Nucleus accumbens (tissue), 56 donors: Measurements from ENCODE around the gene RAB37.
A peak's percentile ranks its signal among the peaks of the same experiment; 100 is the strongest.

Experiments
- DNase-seq, 56 donors: peaks; one replicate each; lab custom pipeline; 2025; lab: John Stamatoyannopoulos, UW

RAB37 gene

GRCh38 chr17:74744349-74744713 is 7.3 kb downstream of the RAB37 start:
- no peak for DNase-seq

- DNase-seq, result peak in 49 of 56 donors; percentile 25 to 92 (median 72)
These were observed 7.9 kb downstream of the RAB37 start for GRCh38 chr17:74744714-74745547.

GRCh38 chr17:74745548-74746177 is 8.6 kb downstream of the RAB37 start:
- no peak for DNase-seq

- DNase-seq, result no peak
These were observed 9.3 kb downstream of the RAB37 start for GRCh38 chr17:74746376-74746775.

GRCh38 chr17:74746922-74747321 is 9.9 kb downstream of the RAB37 start:
- no peak for DNase-seq

- no peak for DNase-seq
These were observed 11.1 kb downstream of the RAB37 start for GRCh38 chr17:74748279-74748528.

GRCh38 chr17:74748529-74749278 is 11.6 kb downstream of the RAB37 start, which contains the start of gene NHERF1:
Gene NHERF1, plus strand, starts transcription at chr17:74748628. Its CDS starts 219 bp downstream, at chr17:74748847.
- DNase-seq, result peak in 55 of 56 donors; percentile 41 to 97 (median 86)

- DNase-seq, result peak in 1 of 56 donors; percentile 43
These were observed 12.4 kb downstream of the RAB37 start for GRCh38 chr17:74749279-74750038.

GRCh38 chr17:74750039-74750326 is 12.9 kb downstream of the RAB37 start:
- DNase-seq, result no peak

- DNase-seq, result peak in 39 of 56 donors; percentile 15 to 66 (median 41)
These were observed 13.4 kb downstream of the RAB37 start for GRCh38 chr17:74750327-74751069.

- no peak for DNase-seq
These were observed 15.4 kb downstream of the RAB37 start for GRCh38 chr17:74752415-74752814.

- no peak for DNase-seq
These were observed 15.9 kb downstream of the RAB37 start for GRCh38 chr17:74752822-74753401.

GRCh38 chr17:74754832-74755231 is 17.8 kb downstream of the RAB37 start:
- DNase-seq, result no peak

GRCh38 chr17:74755533-74755932 is 18.5 kb downstream of the RAB37 start:
- peak in 7 of 56 donors; percentile 16 to 31 (median 25) for DNase-seq

- peak in 1 of 56 donors; percentile 16 for DNase-seq
These were observed 19.8 kb downstream of the RAB37 start for GRCh38 chr17:74756891-74757290.

GRCh38 chr17:74757502-74757901 is 20.4 kb downstream of the RAB37 start:
- DNase-seq, result peak in 14 of 56 donors; percentile 18 to 70 (median 37)

- DNase-seq, result peak in 10 of 56 donors; percentile 15 to 51 (median 32)
These were observed 21.1 kb downstream of the RAB37 start for GRCh38 chr17:74757931-74758847.

- peak in 11 of 56 donors; percentile 16 to 65 (median 33) for DNase-seq
These were observed 21.8 kb downstream of the RAB37 start for GRCh38 chr17:74758848-74759168.
